Measurements from ENCODE around the gene HNF1B. TPM values are rescaled to one million over a fixed set of nuclear protein-coding genes. Genes with fewer than 3 reads are reported as not detected.

HNF1B gene
- total and polyA plus RNA-seq, 10 of the 15 experiments (the other 5 are each of a cell fraction or from before 2014, with no cell fraction given), result 0.51 to 12.7 (median 1.9) TPM

- no peaks in the 10 kb centered on the region for H3K36me3 ChIP-seq (ENCODE audit: control insufficient read depth in 2 of 2, insufficient read depth in 2 of 2, low read length in 1 of 2)
- no TSS peak for BruUV-seq (replicated peaks)
- peaks cover 10% of the 10 kb centered on the region for H3K4me1 ChIP-seq (ENCODE audit: control insufficient read depth, insufficient read depth, low read length)
- RAD21 ChIA-PET (ENCODE audit: unreplicated experiment), result no interaction called here
- H3K9ac ChIP-seq (ENCODE audit: control insufficient read depth, insufficient read depth, low read length), result no peak overlapping the region
- no peaks in the 10 kb centered on the region for H3K79me2 ChIP-seq (ENCODE audit: control insufficient read depth, insufficient read depth, low read length)
- H3K27me3 ChIP-seq (replicated peaks in 1 of 2; ENCODE audit: control insufficient read depth in 2 of 2, insufficient read depth in 2 of 2, low read length in 1 of 2), result no peaks in the 10 kb centered on the region; a peak in 1 of 4 replicates
- H2AFZ ChIP-seq (ENCODE audit: control insufficient read depth, low read depth, low read length), result no peak overlapping the region
- FAIRE-seq, result no peak
- POLR2A ChIA-PET, result interaction anchor here (1.0 to 1.1 kb wide), 2 partner anchors 8 to 9 kb away, joined by 3 to 4 read pairs; no protein-coding TSS in a partner anchor
- SMC1A ChIA-PET (ENCODE audit: uncharacterized antibody, unreplicated experiment), result interaction anchor here (0.8 to 1.3 kb wide), 4 partner anchors 9 to 78 kb away, joined by 3 to 6 read pairs (median 3); no protein-coding TSS in a partner anchor
- 49% methylated on average over 5 of the region's 5 CpGs for WGBS (ENCODE audit: insufficient coverage, insufficient replicate concordance, low lambda C conversion rate, missing lambda C conversion rate)
- H3K4me3 ChIP-seq, result no peak overlapping the region
- CTCF ChIA-PET, result interaction anchor here (0.6 kb wide), 1 partner anchor 18 kb away, joined by 4 read pairs; no protein-coding TSS in a partner anchor
- H3K9me3 ChIP-seq (replicated peaks; ENCODE audit: control insufficient read depth, insufficient read depth, low read length), result no peaks in the 10 kb centered on the region
- no peak overlapping the region for H3K27ac ChIP-seq (ENCODE audit: control insufficient read depth, insufficient read depth)
- no peak for ATAC-seq
- H3K4me2 ChIP-seq (ENCODE audit: control insufficient read depth, insufficient read depth), result no peak overlapping the region
- no peak for DNase-seq (ENCODE audit: low read depth, low spot score)
- H4K20me1 ChIP-seq (ENCODE audit: control insufficient read depth, insufficient read depth), result no peaks in the 10 kb centered on the region
- intact Hi-C loops (cut with micrococcal nuclease; ENCODE audit: unreplicated experiment) (no loop called here), in situ Hi-C loops (cut with MboI) (no loop called here)
- TF ChIP-seq SMAD1 (IDR thresholded peaks at IDR 0.05; ENCODE audit: low read depth, partially characterized antibody) (no peak), SUZ12 (IDR thresholded peaks at IDR 0.05; ENCODE audit: unreplicated experiment) (no peak), CBX3 (IDR thresholded peaks at IDR 0.05; ENCODE audit: borderline replicate concordance, low read depth) (no peak), CREM (IDR thresholded peaks at IDR 0.05; ENCODE audit: low read depth) (no peak), CHD4 (IDR thresholded peaks at IDR 0.05) (no peak), TCF12 (IDR thresholded peaks at IDR 0.05; ENCODE audit: low read depth, low read length) (no peak), ZNF592 (IDR thresholded peaks at IDR 0.05) (no peak), EP300 (IDR thresholded peaks at IDR 0.05; ENCODE audit: borderline replicate concordance in 1 of 2, control insufficient read depth in 1 of 2, low read depth in 2 of 2, low read length in 2 of 2) (no peak), ZNF687 (IDR thresholded peaks at IDR 0.05) (no peak), USF2 (IDR thresholded peaks at IDR 0.05; ENCODE audit: borderline replicate concordance, low read depth, low read length) (no peak), IKZF1 (conservative IDR thresholded peaks at IDR 0.05) (no peak), EGR1 (IDR thresholded peaks at IDR 0.05; ENCODE audit: borderline replicate concordance in 1 of 2, low read depth in 2 of 2, low read length in 2 of 2) (no peak), ZNF384 (IDR thresholded peaks at IDR 0.05; ENCODE audit: borderline replicate concordance, low read depth, low read length) (no peak), IRF4 (IDR thresholded peaks at IDR 0.05; ENCODE audit: low read depth, low read length) (no peak), BRCA1 (IDR thresholded peaks at IDR 0.05; ENCODE audit: low read depth, low read length) (no peak)
Measured at GRCh38 chr17:37754363-37754762, 9.5 kb upstream of the HNF1B start.
